ENCODE data around the gene UNC93A.
"Not testable (repeated sequence)": the region's sequence is repeated elsewhere in the genome, so short reads cannot be mapped to it uniquely, and the experiment has no call there.

Gene UNC93A

GRCh38 chr6:167276772-167277533 is 14.2 kb upstream of the UNC93A start:
- TF ChIP-seq CTCF (IDR thresholded peaks at IDR 0.05; ENCODE audit: unreplicated experiment in 3 of 3): no peak
- Mint-ChIP-seq H3K36me3 (ENCODE audit: low read depth) (no peaks in the 10 kb centered on the region), H3K9me3 (no peaks in the 10 kb centered on the region), H3K27ac (no peak overlapping the region), H3K4me1 (peaks cover 20% of the 10 kb centered on the region), H3K4me3 (no peak overlapping the region), H3K27me3 (ENCODE audit: low read depth) (peaks cover 29% of the 10 kb centered on the region)

GRCh38 chr6:167278173-167278940 is 12.8 kb upstream of the UNC93A start:
- Mint-ChIP-seq H3K4me1 (peaks cover 34% of the 10 kb centered on the region), H3K27me3 (ENCODE audit: low read depth) (peaks cover 29% of the 10 kb centered on the region)
- not testable (repeated sequence) for H3K4me3 Mint-ChIP-seq; H3K9me3 Mint-ChIP-seq; H3K36me3 Mint-ChIP-seq (ENCODE audit: low read depth); H3K27ac Mint-ChIP-seq

- Mint-ChIP-seq H3K9me3 (no peaks in the 10 kb centered on the region), H3K4me1 (peaks cover 44% of the 10 kb centered on the region), H3K27me3 (ENCODE audit: low read depth) (peaks cover 20% of the 10 kb centered on the region), H3K36me3 (ENCODE audit: low read depth) (no peaks in the 10 kb centered on the region), H3K27ac (no peak overlapping the region), H3K4me3 (no peak overlapping the region)
- TF ChIP-seq CTCF (IDR thresholded peaks at IDR 0.05; ENCODE audit: unreplicated experiment in 3 of 3): no peak
Measured at GRCh38 chr6:167279766-167280446, 11.2 kb upstream of the UNC93A start.

GRCh38 chr6:167280466-167280865 is 10.6 kb upstream of the UNC93A start:
- peaks cover 19% of the 10 kb centered on the region for H3K27me3 Mint-ChIP-seq (ENCODE audit: low read depth)
- not testable (repeated sequence) for H3K9me3 Mint-ChIP-seq

GRCh38 chr6:167282165-167282564 is 8.9 kb upstream of the UNC93A start:
- no peaks in the 10 kb centered on the region for H3K36me3 Mint-ChIP-seq (ENCODE audit: low read depth)
- H3K27ac Mint-ChIP-seq: no peak overlapping the region
- H3K4me1 Mint-ChIP-seq: peaks cover 44% of the 10 kb centered on the region
- TF ChIP-seq CTCF (IDR thresholded peaks at IDR 0.05; ENCODE audit: unreplicated experiment in 3 of 3): no peak
- H3K9me3 Mint-ChIP-seq: no peaks in the 10 kb centered on the region
- no peak overlapping the region for H3K4me3 Mint-ChIP-seq
- peaks cover 14% of the 10 kb centered on the region for H3K27me3 Mint-ChIP-seq (ENCODE audit: low read depth)

More at GRCh38 chr6:167280466-167280865, 10.6 kb upstream of the UNC93A start:
- not testable (repeated sequence) for H3K36me3 Mint-ChIP-seq (ENCODE audit: low read depth); H3K27ac Mint-ChIP-seq; H3K4me3 Mint-ChIP-seq
- H3K4me1 Mint-ChIP-seq: peaks cover 44% of the 10 kb centered on the region

GRCh38 chr6:167284565-167284964 is 6.5 kb upstream of the UNC93A start:
- H3K27ac Mint-ChIP-seq; H3K36me3 Mint-ChIP-seq (ENCODE audit: low read depth); H3K27me3 Mint-ChIP-seq (ENCODE audit: low read depth); H3K4me3 Mint-ChIP-seq; H3K9me3 Mint-ChIP-seq: not testable (repeated sequence)
- H3K4me1 Mint-ChIP-seq: peaks cover 50% of the 10 kb centered on the region

GRCh38 chr6:167285077-167285770 is 5.9 kb upstream of the UNC93A start:
- peaks cover 44% of the 10 kb centered on the region for H3K4me1 Mint-ChIP-seq
- H3K27me3 Mint-ChIP-seq (ENCODE audit: low read depth): peaks cover 3% of the 10 kb centered on the region
- H3K36me3 Mint-ChIP-seq (ENCODE audit: low read depth): no peaks in the 10 kb centered on the region
- no peak overlapping the region for H3K4me3 Mint-ChIP-seq
- TF ChIP-seq CTCF (IDR thresholded peaks at IDR 0.05; ENCODE audit: unreplicated experiment in 3 of 3): no peak
- H3K27ac Mint-ChIP-seq: no peak overlapping the region
- H3K9me3 Mint-ChIP-seq: no peaks in the 10 kb centered on the region
